ENCODE data around the gene COX19. TPM values are rescaled to one million over a fixed set of nuclear protein-coding genes. Genes with fewer than 3 reads are reported as not detected.

COX19 gene
- total and polyA plus RNA-seq, 2 of the 13 experiments (the other 11 are each of a cell fraction or from before 2014, with no cell fraction given), result 11.5 to 21.7 TPM

GRCh38 chr7:967361-968082 lies 7.8 kb downstream of the COX19 start (continued):
- TF ChIP-seq SP2 (CRISPR knock-in tag; IDR thresholded peaks at IDR 0.05) (no peak), ZNF18 (CRISPR knock-in tag; IDR thresholded peaks at IDR 0.05; ENCODE audit: insufficient replicate concordance) (no peak), SRF (IDR thresholded peaks at IDR 0.05; ENCODE audit: low read depth, low read length) (no peak), CCAR2 (optimal IDR thresholded peaks at IDR 0.05; ENCODE audit: low read depth, low read length) (no peak), ZNF333 (CRISPR knock-in tag; IDR thresholded peaks at IDR 0.05; ENCODE audit: borderline replicate concordance) (no peak), RARA (CRISPR knock-in tag; IDR thresholded peaks at IDR 0.05) (no peak), ZNF546 (CRISPR knock-in tag; conservative IDR thresholded peaks at IDR 0.05) (no peak), ZNF543 (CRISPR knock-in tag; IDR thresholded peaks at IDR 0.05) (no peak), NFKB2 (CRISPR knock-in tag; IDR thresholded peaks at IDR 0.05; ENCODE audit: borderline replicate concordance) (no peak), ZNF691 (CRISPR knock-in tag; IDR thresholded peaks at IDR 0.05; ENCODE audit: borderline replicate concordance, low read depth) (0 out of 2 replicates have a peak, but pooled peaks have one; percentile 38), JUND (CRISPR knock-in tag; IDR thresholded peaks at IDR 0.05) (no peak), TEAD2 (CRISPR knock-in tag; IDR thresholded peaks at IDR 0.05) (no peak), NFYB (CRISPR knock-in tag; IDR thresholded peaks at IDR 0.05) (no peak), ZNF34 (CRISPR knock-in tag; IDR thresholded peaks at IDR 0.05; ENCODE audit: borderline replicate concordance) (no peak), MED8 (CRISPR knock-in tag; IDR thresholded peaks at IDR 0.05; ENCODE audit: insufficient replicate concordance) (no peak), FOXM1 (CRISPR knock-in tag; IDR thresholded peaks at IDR 0.05) (no peak), TRIM24 (CRISPR knock-in tag; IDR thresholded peaks at IDR 0.05) (no peak), SMAD1 (CRISPR knock-in tag; IDR thresholded peaks at IDR 0.05; ENCODE audit: borderline replicate concordance, low read depth) (no peak), ZNF292 (CRISPR knock-in tag; IDR thresholded peaks at IDR 0.05; ENCODE audit: borderline replicate concordance, low read depth) (no peak)
